ENCODE measurements around the gene LTB4R.

LTB4R gene

GRCh38 chr14:24322672-24323071 is 11.4 kb downstream of the LTB4R start:
- no peak for DNase-seq

- no peak for DNase-seq
These were observed 12.0 kb downstream of the LTB4R start for GRCh38 chr14:24323341-24323740.

- DNase-seq = no peak
These were observed 12.7 kb downstream of the LTB4R start for GRCh38 chr14:24324024-24324423.

- no peak for DNase-seq
These were observed 13.8 kb downstream of the LTB4R start for GRCh38 chr14:24325041-24325530.

GRCh38 chr14:24325963-24326362 is 14.7 kb downstream of the LTB4R start:
- DNase-seq = no peak

- DNase-seq = no peak
These were observed 16.0 kb downstream of the LTB4R start for GRCh38 chr14:24327303-24327702.

GRCh38 chr14:24327914-24328313 is 16.6 kb downstream of the LTB4R start:
- DNase-seq = peak in 15 of 56 donors; percentile 15 to 65 (median 42)

GRCh38 chr14:24329073-24329663 is 17.9 kb downstream of the LTB4R start:
- no peak for DNase-seq

- peak in 2 of 56 donors; percentile 26 to 44 for DNase-seq
These were observed 18.4 kb downstream of the LTB4R start for GRCh38 chr14:24329736-24330135.

GRCh38 chr14:24330973-24331674 is 19.8 kb downstream of the LTB4R start:
- DNase-seq = no peak

DNA sequence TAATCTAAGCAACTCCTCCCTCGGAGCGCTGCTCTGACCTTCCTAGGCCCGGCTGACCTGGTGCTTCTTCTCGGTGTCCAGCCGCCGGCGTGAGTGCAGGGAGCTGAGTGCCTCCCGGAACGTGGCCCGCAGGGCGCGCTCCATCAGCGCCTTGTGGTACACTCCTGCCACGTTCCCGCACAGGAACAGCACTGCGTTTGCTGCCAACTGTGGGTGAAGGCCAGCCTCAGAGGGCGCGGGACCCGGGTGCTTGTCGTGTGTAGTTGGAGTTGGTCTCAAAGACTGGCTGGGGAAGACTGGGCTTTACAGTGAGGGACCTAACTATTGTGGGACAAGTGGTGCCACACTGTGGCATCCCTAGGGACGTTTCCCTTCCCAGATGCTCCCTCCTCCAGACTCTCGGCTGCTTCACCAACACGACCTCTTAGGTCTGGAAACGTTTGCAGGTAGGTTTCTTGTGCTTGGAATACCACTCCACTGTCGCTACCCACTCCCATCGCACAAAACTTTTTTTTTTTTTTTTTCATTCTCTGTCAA is 20.5 kb downstream of the LTB4R start:
- DNase-seq = no peak

GRCh38 chr14:24332268-24332993 is 21.1 kb downstream of the LTB4R start:
- DNase-seq = peak in 26 of 56 donors; percentile 9 to 77 (median 35)

GRCh38 chr14:24334431-24335291 is 23.4 kb downstream of the LTB4R start, which contains the start of gene ADCY4:
TSS of gene ADCY4 (minus strand) at chr14:24335071. CDS start at chr14:24334652, 419 bp downstream.
- no peak for DNase-seq

GRCh38 chr14:24335461-24336171 is 24.3 kb downstream of the LTB4R start:
- DNase-seq = no peak

DNA sequence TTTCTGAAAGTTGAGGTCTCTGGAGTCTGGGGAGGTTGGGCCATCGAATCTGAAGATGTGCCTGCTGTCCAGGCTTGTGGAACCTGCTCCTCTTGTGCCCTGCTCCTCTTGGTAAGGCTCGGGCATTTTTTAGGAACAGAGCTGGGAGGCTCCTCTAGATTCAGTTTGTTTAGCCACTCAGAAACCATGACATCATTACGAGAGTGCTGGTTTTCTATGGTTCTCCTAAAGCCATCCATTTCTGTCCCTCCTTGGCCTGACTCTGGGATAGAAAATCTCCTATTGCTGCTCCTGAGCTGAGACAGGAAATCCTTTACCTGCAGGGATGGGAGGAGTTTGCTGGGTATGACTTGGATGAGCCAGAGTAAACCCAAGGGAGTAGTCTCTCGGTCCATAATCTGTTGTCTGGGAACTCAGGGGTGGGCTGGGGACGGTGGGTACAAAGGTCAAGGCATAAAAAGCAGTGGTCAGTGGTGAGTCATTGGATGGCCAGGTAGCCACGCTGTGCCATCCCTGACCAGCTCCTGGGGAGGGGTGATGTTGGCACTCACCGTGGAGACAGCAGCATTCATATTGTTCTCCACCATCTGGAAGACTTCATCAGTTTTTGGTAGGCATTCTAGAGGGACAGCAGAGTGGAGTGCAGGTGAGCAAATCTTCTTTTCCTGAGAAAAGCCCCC is 26.0 kb downstream of the LTB4R start:
- DNase-seq = no peak

- no peak for DNase-seq
These were observed 26.5 kb downstream of the LTB4R start for GRCh38 chr14:24337824-24338175.

DNA sequence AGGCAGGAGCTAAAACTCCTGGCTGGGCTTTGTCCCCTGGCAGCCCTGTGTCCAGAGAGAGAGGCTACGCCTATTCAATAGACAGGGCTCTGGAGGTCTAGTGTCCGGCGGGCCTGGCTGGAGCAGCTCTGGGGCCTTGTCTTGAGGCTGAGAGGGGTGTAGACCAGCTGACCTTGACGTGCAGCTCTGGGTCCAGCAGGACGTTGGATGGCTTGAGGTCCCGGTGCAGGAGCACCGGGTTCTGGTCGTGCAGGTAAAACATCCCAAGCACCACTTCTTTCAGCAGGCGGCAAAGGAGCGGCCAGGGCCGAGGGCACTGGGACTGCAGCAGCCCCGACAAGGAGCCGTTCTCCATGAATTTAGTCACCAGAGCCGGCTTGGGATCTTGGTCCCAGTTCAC is 27.5 kb downstream of the LTB4R start:
- no peak for DNase-seq

- no peak for DNase-seq
These were observed 28.2 kb downstream of the LTB4R start, which contains the start of gene RIPK3 for GRCh38 chr14:24339284-24340151. TSS of gene RIPK3 (minus strand) at chr14:24339991. CDS start at chr14:24339826, 165 bp downstream.

DNA sequence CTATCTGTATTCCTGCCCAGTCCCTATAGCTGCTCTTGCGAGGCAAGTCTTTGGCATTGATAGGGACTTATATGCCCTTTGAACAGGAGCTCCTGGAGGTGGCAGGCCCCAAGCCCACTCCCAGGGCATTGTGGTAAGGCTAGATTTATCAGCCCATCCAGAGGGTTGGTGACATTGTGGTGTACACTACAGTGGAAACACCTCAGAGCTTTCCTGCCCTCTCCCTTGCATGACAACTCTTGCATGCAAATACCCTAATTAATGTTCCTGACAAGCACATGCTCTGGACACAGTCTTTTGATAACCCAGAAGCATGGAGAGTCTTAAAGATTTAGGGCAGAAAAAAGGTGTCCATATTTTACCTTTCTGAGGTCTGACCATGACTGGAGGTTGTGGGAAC is 29.3 kb downstream of the LTB4R start:
- no peak for DNase-seq
